OCI-LY7 (cell line): ENCODE measurements around the gene HMGB4.

Experiments used
- EZH2phosphoT487 ChIP-seq: fragments of 200-600 bp; sonication (generic); IDR thresholded peaks from 2 replicates; pipeline ENCODE4 v1.6.1; 2018; ENCODE audit warnings: low read depth, borderline replicate concordance, mild to moderate bottlenecking, mixed run types, antibody characterized with exemption, low read length, moderate library complexity, mixed read lengths
- TF ChIP-seq, protein P1 (sequence below): fragments of 200-600 bp; sonication (generic); conservative IDR thresholded peaks from 2 replicates; pipeline ENCODE4 v1.5.1; 2014; ENCODE audit warnings: mild to moderate bottlenecking, antibody characterized with exemption, low read length, moderate library complexity, mixed read lengths

- TF ChIP-seq, protein P1, sequence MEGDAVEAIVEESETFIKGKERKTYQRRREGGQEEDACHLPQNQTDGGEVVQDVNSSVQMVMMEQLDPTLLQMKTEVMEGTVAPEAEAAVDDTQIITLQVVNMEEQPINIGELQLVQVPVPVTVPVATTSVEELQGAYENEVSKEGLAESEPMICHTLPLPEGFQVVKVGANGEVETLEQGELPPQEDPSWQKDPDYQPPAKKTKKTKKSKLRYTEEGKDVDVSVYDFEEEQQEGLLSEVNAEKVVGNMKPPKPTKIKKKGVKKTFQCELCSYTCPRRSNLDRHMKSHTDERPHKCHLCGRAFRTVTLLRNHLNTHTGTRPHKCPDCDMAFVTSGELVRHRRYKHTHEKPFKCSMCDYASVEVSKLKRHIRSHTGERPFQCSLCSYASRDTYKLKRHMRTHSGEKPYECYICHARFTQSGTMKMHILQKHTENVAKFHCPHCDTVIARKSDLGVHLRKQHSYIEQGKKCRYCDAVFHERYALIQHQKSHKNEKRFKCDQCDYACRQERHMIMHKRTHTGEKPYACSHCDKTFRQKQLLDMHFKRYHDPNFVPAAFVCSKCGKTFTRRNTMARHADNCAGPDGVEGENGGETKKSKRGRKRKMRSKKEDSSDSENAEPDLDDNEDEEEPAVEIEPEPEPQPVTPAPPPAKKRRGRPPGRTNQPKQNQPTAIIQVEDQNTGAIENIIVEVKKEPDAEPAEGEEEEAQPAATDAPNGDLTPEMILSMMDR = no peak
- TF ChIP-seq EZH2phosphoT487 = no peak
These were observed 16.4 kb downstream of the HMGB4 start for GRCh38 chr1:33880305-33880704.
